ENCODE data around the gene RORC. TPM values are rescaled to one million over a fixed set of nuclear protein-coding genes. Genes with fewer than 3 reads are reported as not detected.
A peak's percentile ranks its signal among the peaks of the same experiment; 100 is the strongest.

RORC gene
- total RNA-seq, 1 donor from 2014 or later: not detected

DNA sequence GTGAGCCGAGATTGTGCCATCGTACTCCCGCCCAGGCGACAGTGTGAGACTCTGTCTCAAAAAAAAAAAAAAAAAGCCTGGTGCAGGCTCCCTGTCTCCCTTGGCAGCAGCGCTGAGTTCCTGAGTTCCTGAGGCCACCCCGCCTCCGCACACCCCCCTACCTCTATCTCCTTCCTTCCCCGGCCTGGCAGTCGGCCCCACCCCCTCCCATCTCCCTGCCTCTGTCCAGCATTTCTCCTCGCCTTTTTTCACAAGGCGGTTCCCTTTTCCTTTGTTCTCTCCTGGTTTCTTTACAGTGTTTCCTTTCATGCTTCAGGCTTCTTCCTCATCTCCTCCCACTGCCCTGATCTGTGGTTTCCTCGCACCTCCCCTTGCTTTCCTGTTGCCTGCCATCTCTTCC lies 2.7 kb downstream of the RORC start:
- peak in 1 of 2 donors; percentile 42 for DNase-seq (ENCODE audit: low read depth in 2 of 2)

DNA sequence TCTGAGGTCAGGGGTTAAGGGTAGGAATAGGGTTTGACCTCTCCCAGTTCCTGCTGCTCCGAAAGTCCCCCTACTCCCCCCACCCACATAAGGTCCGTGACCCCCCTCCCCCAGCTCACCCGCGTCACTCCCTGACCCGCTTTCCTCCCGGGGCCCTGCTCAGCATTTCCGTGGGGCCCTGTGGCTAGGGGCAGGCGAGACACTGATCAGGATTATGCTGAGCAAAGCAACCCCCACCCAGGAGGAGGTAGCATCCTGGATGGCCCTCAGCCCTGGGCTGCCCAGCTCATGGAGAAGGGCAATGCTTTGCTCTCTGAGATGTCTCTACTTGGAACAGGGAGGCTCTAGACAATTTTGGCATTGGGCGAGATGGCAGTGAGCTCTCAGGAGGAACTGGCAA lies 3.7 kb downstream of the RORC start:
- DNase-seq (ENCODE audit: low read depth in 2 of 2): no peak

DNA sequence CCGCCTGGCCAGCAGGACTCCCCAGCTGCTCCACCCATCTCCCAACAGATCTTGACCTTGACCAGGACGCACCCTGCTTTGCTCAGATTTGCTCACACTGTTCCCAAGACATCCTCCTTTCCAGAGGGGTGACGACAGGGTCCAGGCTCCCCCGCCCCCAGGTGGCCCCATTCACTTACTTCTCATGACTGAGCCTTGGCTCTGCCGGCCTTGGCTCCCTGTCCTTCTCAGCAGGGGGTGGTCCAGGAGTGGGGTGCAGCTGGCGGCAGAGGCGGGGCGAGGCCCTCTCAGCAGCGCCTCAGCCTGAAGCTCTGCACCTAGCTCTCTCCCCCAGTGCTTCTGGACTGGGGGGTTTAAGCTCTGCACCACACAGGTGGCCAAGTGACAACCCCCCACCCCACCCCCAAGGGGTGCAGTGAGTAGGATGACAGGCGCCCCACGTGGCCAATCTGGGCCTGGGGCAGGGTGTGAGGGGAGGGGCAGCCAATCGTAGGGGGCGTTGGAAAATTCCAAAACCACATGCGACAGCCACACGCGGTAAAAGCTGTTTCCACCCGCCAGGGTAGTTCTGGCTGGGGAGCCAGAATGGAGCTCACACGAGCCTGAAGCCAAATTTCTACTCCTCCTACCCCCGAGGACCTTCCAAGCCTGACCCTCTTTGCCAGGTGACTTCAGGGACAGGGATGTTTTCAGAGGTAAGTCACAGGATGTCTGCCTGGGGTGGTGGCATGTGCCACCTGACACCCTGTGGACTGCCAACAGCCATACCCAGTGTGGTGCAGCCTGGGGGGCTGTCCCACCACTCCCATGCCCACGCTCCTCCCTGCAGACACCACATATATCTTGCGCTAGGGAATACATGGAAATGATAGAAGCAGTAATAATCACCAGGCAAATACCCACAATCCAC lies 5.6 kb downstream of the RORC start:
- DNase-seq (ENCODE audit: low read depth in 2 of 2): no peak

DNA sequence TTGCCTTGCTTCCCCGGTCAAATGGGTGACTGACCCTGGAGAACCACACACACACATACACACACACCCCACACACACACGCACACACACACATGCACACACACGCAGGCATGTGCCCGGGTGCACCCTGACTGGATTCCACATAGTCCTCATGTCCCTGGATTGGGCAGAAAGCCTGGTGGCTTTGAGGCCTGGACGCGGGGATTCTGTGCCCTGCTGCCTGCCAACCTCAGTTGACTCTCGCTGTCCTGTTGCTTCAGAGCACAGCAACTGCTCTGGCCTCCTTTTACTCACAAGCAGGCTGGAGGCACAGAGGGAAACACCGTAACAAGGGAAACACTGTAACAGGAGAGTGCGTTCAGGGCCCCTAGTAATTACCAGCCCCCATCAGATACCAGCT lies 6.4 kb downstream of the RORC start:
- no peak for DNase-seq (ENCODE audit: low read depth in 2 of 2)

DNA sequence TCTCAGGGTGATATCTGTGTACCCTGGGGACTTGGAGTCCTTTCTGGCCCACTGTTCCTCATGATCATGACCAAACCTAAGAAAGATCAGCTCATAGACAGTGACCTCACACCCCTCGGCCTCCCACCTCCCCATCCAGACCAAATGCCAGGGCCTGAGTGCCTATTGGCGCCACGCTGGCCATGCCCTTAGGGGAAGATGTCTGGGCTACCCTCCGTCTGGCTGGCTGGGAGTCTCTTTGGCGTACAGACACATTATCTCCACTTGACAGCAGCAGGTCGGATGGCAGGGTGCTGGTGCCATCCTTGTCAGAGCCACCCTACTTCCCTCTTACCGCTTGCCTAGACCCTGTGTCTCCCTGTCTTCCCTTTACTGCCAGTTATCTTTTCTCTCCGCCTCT lies 8.4 kb downstream of the RORC start:
- DNase-seq (ENCODE audit: low read depth in 2 of 2): no peak

DNA sequence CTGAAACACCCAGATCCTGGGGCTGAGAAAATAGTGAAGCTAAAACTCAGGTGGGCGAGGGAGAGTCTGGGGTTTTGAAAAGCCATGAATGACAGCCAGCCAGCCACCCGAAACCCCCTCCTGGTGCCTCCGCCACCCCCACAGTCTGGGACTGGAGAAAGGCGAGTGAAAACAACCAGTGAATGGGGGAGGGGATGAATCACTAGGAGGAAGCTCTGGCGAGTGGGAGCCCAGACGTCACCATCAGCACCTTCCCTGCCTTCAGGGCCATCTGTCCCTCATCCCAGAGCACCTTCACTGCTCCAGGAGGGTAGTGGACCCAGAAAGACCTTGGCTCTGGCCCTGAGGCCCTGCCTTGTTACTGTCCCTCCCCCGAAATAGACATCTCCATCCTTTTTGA lies 9.2 kb downstream of the RORC start:
- no peak for DNase-seq (ENCODE audit: low read depth in 2 of 2)

DNA sequence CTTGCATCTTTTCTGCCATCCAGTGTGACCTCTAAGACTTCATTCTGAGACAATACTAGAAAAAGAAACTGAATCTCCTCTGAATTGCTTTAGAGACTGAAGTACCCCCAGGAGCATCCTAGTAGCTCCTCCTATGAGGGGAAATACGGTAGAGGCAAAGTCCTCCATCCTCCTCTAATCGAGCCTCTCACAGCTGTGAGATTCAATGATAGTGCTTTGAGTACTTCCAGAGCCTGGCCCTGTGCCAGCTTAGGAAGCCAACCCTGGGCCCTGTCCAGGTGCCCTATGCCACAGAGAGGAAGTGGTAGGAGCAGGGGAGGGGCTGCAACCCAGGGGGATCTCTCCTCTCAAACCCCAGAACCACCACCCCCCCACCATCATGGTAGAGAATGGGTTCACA lies 10.7 kb downstream of the RORC start:
- DNase-seq (ENCODE audit: low read depth in 2 of 2): no peak

DNA sequence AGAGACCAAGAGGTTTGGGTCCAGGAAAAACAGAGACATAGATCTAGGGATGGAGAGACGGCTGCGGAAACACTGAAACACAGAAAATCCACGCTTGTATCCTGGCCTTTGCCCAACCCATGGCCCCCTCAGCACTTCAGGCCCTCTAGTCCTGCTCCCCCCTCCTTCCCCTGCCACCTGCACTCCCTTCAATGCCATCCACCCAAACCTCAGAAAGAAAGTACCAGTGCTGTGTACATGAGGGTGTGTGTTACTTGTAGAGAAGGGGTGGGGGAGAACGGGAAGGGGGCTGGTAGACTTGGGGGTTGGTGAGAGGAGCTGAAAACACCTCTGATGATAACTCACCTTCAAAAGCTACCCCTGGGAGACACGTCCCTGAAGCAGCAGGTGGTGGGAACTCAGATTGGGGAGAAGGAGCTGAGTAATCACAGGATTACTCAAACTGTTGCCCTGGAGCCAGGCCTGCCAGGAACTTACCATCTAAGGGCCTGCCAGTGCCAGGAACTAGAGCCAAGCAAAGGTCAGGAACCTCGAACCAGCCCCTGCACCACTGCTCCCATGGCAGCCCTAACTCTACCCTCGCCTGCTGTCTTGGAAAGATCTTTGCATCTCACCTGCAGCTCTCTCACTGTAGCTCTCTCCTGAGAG lies 11.5 kb downstream of the RORC start:
- no peak for DNase-seq (ENCODE audit: low read depth in 2 of 2)

DNA sequence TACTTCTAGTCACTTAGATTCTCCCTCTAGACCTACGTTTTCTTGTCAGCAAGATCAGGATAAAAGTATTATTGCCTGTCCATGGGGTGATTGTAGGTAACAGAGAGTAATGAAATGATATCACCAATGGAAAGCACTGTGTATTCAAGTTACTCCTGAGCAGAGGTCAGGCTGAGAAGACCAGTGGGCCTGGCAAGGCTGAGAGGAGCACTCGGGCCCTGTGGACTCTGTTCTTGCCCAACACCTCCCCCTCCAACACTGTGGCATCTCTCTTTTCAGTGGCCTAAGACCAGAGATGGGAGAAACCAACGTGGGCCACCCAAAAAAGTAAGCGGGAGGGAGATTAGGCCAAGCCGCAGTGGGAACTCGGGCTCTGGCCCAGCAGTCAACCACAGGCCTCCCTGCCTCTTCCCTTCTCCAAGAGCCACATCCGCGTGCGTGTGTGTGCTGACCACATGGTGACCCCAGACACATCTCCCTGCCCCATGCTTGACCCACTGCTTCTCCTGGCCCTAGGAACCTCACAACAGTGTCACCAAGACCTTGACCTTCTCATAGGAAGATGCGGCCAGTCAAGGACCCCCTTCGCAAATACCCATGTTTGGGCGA lies 12.3 kb downstream of the RORC start:
- no peak for DNase-seq (ENCODE audit: low read depth in 2 of 2)

DNA sequence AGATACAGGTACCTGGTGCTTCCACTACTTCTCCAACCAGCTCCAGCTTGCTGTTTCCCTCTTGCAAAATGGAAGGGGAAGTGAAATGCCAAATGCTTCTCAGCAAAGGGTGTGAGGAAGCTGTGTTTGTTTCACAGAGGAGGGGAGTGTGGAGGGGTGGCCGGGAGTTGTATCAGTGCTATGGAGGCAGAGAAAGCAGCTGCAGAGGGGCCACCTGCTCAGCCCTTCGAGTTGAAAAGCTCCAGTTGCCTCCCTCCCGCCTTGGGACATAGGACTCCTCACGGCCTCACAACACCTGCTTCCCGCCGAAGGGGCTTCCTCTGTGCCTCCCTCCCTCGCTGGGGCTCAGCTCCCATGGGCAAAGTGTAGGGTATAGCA lies 14.3 kb downstream of the RORC start:
- no peak for DNase-seq (ENCODE audit: low read depth in 2 of 2)

DNA sequence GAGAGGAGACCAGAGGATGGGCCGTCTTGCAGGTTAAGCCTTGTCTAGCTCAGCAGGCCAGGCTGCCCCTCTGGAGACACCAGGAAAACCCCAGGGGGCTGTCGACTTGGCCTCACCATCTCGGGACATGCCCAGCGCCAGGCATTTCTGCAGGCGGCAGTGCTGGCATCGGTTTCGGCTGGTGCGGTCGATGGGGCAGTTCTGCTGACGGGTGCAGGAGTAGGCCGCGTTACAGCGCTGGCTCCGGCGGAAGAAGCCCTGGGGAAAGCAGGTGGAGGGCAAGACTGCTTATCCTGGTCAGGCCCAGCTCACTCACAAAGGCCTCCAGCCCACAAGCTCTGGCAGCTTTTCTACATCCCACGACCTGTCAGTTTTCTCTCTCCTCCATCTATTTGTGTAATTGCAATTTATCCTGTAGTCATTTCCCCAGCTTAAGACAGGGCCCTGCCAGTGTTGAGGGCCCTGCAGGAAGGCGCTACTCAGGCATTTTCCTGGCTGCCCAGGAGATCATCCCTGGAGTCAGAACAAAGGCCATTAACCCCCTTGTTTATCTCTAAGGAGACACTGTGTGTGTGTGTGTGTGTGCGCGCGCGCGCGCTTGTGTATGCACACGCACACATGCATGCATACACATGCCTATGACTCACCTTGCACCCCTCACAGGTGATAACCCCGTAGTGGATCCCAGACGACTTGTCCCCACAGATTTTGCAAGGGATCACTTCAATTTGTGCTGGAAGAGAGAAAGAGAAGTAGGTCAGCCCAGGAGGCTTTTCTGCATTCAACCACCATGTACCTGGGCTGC lies 14.9 kb downstream of the RORC start:
- no peak for DNase-seq (ENCODE audit: low read depth in 2 of 2)

DNA sequence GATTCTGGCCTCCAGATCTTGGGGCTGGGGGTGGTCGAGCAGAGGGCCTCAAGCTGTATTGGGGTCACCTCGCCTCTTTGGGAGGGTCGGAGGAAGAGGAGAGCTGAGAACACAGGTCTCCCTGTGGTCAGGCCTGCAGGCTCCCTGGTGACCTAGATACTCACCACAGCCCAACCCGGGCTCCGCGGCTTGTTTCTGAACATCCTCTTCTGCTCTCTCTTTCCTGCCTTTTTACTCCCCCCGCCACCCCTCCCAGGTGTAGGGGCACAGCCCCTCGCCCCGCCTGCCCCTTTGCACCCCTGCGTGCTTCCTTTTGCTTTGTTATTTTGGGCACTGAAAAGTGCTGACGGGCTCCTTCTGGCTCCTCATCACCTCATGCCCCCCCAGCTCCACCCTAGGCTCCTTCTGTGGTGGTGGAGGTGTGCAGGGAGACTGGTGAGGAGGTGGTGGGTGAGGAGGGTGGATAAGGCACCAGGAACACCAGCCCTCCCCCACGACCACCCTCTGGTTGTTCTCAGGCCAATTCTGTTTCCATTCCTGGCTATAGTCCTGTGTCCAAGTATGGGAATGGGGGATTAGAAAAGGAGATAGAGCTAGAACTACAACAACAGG lies 15.8 kb downstream of the RORC start:
- DNase-seq (ENCODE audit: low read depth in 2 of 2): no peak

DNA sequence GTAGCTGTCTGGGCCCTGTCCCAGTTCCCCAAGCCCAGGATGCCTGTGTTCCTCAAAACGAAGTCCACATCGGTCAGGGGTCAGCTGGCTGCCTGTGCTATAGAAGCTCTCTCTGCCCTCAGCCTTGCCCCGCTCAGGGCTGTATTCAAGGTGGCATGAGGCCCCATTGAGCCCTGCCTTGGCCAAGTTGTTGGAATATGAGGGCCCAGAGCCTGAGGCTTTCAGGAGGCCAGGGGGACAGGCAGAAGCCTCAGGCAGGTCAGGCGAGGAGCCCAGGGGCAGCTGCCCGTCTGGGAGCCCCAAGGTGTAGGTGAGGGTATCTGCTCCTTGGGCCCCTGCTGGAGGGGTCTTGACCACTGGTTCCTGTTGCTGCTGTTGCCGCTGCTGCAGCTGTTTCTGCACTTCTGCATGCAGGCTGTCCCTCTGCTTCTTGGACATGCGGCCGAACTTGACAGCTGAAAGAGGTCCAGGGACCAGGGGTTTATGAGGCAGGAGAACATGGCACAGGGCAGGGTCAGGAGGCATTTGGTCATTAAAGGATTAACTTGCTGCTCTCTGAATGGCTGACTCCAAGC lies 16.5 kb downstream of the RORC start:
- DNase-seq (ENCODE audit: low read depth in 2 of 2): no peak

DNA sequence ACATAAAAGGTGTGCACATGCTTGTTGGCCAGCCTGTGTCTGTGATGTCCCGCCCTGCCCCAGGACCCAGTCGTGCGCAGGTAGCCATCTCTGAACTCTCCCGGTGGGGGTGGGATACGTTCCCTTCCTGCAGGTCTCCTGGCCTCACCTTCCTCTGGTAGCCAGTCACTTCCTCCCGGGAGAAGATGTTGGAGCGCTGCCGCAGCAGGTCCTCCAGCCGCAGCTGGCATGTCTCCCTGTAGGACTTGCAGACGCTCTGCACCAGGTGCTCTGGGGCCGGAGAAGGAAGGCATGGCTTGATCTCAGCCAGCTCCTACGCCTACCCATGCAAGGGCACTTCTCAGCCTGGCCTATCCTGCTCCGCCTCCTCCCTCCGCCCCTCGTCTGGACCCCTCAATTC lies 17.2 kb downstream of the RORC start:
- DNase-seq (ENCODE audit: low read depth in 2 of 2): no peak

DNA sequence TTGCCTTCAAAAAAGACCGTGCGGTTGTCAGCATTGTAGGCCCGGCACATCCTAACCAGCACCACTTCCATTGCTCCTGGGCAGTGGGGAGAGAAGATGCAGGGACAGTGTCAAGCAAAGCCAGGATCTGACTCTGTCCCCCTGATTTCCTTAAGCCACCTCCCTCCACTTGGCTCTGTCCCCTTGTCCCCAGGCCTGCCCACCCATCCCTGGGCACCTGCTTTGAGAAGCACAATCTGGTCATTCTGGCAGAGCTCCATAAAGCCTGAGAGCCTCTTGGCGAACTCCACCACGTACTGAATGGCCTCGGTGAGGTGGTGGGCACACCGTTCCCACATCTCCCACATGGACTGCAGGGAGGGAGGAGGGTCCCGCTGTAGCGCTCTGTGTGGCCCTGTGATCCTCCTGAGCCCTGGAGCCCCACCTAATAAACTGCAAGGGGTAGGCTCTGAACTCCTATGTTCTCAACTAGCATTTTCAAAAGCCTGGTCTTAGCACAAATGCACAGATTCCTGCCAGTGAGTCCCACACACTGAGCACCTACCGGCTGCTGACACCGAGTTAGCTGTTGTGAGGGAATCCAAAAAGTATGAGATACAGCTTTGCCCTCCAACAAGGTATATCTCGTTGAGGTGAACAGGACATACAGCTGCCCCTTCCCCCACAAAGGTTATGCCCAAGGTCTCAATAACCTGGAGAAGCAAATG lies 18.2 kb downstream of the RORC start:
- no peak for DNase-seq (ENCODE audit: low read depth in 2 of 2)

DNA sequence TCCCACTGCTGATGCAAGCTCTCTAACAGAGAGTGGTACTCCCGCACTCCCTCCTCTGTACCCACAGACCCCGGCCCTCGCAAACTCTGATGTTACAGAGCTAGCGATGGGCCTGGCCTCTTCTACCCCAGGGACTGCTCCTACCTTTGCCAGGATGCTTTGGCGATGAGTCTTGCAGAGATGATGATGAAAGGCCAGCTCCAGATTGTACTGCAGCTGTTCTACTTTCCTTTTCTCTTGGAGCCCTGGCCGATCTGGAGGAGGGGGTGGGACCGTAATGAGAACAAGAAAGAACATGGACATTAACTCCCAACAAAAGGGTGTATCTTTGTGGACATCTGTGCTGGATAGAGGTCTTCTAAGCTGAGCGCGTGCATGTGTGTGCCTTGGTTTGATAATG lies 20.4 kb downstream of the RORC start:
- DNase-seq (ENCODE audit: low read depth in 2 of 2): no peak

DNA sequence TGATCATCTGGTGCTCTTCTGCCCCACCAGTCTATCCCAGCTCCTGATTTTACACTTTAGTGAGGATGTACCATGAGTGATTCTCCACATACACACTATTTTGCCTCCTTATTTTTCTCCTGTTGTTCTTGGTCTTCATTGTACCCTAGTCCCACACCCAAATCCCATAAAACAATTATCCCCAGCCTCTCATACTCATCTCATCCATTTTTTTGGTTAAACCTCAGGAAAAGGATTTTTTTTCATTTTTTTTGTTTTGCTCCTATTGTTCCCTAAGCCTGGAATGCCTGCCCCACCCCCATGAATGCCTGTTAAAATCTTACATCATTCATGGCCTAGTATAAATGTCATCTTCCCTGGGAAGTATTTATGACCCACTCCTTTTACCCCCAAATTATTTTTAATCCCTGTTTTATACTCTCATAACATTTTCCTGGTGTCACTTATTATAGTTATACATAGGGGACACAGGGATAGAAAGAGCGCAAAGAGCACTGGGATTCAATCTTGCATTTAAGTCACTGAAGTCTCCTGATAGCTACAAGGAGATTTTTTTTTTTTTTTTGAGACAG lies 21.5 kb downstream of the RORC start:
- DNase-seq (ENCODE audit: low read depth in 2 of 2): no peak

DNA sequence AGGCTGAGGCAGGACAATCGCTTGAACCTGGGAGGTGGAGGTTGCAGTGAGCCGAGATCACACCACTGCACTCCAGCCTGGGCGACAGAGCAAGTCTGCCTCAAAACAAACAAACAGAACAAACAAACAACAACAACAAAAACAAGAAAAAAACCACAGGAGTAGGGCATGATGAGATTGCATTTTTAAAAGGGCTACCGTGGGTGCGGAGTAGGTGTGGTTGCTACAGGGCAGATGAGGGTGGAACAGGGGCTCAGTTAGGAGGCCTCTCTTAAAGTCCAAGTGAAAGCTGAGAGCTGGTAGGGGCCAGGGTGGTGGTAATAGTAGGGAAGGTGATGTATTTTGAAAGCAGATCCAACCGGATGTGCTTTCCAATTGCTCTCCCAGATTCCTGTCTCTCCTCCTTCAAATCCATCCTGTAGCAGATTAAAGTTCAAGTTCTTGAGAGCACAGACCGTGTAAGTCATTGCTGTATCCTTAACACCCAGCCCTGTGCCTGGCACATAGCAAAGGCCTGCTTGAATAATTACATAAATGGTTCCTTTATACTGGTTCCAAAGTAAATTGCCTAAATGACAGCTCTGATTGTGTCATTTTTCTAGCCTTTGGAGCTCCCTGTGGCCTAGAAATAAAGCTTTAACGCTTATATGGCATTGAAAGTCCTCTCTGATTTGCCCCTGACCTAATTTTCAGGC lies 22.2 kb downstream of the RORC start:
- no peak for DNase-seq (ENCODE audit: low read depth in 2 of 2)

DNA sequence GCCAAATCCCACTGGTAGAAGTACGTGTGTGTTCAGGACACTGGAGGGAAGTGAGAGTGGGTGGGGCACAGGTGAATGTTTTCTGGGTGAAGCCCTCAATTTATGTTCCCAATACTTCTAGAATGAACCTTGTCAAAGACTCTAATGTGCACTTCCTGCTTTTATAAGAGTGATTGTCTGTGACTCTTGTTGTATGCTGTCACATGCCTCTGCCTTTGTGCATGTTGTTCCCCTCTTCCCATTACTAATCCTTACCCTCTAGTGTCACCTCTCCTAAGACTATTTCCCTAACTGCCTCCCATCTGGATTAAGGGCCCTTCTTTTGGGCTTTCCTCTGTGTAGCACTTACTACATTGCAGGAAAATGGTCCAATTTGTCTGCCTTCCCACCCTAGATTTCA lies 23.8 kb downstream of the RORC start:
- DNase-seq (ENCODE audit: low read depth in 2 of 2): no peak

DNA sequence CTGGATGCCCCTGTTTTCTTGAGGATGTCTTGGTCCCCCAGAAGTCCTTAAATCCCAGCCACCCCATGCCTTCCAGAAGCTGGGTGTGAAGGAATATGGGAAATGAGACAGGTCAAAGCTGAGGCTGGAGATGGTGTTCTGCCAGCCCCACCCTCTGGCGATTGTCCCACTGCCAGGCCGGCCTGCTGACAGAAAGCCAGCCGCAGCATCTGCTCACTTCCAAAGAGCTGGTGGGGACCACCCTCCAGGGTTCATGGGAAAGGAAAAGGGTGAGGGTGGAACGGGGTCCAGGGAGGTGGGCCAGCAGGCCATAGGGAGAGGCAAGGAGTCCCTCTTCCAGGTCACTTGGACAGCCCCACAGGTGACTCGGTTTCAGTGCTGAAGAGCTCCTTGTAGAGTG lies 24.5 kb downstream of the RORC start:
- no peak for DNase-seq (ENCODE audit: low read depth in 2 of 2)

All from lung microvascular endothelial cell (primary cell).